ENCODE measurements around the gene HAP1. TPM values are rescaled to one million over a fixed set of nuclear protein-coding genes. Genes with fewer than 3 reads are reported as not detected.

The HAP1 gene
- total RNA-seq, 4 donors from 2014 or later, result 0.34 to 0.94 (median 0.53) TPM

DNA sequence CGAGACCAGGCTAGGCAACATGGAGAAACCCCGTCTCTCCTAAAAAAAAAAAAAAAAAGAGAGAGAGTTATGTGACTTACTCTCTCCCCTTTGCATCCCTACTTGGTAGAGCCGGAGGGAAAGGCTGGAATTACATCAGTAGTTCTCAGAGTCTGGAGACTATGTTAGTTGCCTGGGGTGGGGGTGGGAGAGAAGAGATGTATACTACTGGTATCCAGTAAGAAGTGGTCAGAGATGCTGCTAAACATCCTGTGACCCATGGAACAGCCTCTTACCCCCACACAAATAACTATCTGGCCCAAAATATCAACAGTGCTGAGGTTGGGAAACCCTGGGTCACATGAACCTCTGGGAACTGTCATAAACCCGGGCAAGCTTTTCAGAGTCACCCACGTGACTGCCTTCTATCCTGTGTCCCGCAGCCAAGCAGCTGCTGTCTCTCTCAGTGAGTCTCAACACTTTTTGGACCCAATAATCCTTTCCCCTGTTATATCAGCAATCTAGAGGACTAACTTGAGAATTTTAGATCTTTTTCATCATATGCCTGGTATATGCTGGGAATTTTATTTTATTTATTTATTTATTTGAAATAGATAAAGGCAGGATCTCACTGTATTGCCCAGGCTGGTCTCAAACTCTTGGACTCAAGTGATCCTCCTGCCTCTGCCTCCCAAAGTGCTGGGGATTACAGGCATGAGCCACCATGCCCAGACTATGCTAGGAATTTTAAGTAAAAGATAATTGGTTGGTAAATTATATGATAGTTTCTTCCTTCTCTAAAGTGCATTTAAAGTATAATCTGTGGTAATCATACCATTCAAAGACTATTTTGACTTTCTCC, 37.1 kb downstream of the HAP1 start:
- intact Hi-C loops (cut with DNase I), result no loop called here
- DNase-seq, result no peak
- no peak overlapping the region for H3K4me3 ChIP-seq
- peaks cover 6 to 31% (median 11%) of the 10 kb centered on the region in 3 donors for H3K4me1 ChIP-seq
- 34 to 35% methylated on average over 6 of the region's 6 CpGs for WGBS, 2 donors
- no peaks in the 10 kb centered on the region for H3K9me3 ChIP-seq
- TF ChIP-seq POLR2A (IDR thresholded peaks at IDR 0.05), result no peak
- TF ChIP-seq, protein P1, sequence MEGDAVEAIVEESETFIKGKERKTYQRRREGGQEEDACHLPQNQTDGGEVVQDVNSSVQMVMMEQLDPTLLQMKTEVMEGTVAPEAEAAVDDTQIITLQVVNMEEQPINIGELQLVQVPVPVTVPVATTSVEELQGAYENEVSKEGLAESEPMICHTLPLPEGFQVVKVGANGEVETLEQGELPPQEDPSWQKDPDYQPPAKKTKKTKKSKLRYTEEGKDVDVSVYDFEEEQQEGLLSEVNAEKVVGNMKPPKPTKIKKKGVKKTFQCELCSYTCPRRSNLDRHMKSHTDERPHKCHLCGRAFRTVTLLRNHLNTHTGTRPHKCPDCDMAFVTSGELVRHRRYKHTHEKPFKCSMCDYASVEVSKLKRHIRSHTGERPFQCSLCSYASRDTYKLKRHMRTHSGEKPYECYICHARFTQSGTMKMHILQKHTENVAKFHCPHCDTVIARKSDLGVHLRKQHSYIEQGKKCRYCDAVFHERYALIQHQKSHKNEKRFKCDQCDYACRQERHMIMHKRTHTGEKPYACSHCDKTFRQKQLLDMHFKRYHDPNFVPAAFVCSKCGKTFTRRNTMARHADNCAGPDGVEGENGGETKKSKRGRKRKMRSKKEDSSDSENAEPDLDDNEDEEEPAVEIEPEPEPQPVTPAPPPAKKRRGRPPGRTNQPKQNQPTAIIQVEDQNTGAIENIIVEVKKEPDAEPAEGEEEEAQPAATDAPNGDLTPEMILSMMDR (IDR thresholded peaks at IDR 0.05), result no peak
- no peaks in the 10 kb centered on the region for H3K27me3 ChIP-seq
- peak overlapping the region in 3 of 4 donors; percentile 55 to 66 (median 65) for H3K27ac ChIP-seq
- H3K36me3 ChIP-seq, result peaks cover 7 to 34% (median 25%) of the 10 kb centered on the region in 3 donors

DNA sequence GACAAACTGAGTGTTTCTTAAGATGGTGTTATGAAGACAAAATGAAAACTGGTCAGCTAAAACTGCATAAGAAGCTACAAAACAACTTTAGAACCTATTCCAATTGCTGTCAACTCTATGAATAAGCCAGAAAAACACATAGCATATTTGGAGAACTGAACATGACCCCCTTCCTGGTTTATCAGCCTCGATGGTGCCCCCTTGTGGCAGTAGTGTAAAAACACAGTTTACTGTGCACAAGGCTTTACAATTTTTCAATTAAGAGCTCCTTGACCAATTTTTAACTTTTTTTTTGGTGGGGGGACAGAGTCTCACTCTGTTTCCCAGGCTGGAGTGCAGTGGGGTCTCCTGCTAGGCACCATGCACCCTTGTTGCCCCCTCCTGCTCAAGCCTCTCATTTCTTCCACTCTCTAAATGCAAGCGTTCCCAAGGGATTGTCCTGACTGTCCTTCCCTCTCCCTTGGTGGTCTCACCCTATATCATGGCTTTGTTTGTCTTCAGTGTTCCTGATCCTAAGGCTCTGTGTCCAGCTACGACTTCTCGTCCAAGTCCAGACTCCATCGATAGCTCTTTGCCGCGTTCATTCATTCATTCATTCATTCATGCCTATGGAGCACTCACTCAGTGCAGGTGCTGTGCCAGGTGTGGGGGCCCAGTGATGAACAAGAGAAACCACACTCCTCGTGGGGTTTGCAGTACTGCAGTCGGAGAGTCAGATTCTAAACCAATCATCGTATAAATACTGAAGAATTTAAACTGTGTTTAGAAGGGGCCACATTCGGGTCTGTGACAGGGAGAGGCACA, 38.3 kb downstream of the HAP1 start:
- Histone ChIP-seq H3K27me3 (no peaks in the 10 kb centered on the region), H3K36me3 (peaks cover 17 to 46% (median 37%) of the 10 kb centered on the region in 3 donors), H3K9me3 (no peaks in the 10 kb centered on the region), H3K27ac (peak overlapping the region in 3 of 4 donors; percentile 7 to 66 (median 55)), H3K4me3 (no peak overlapping the region), H3K4me1 (peaks cover 12 to 43% (median 16%) of the 10 kb centered on the region in 3 donors)
- no peak for DNase-seq
- 42 to 62% methylated on average over 11 of the region's 11 CpGs for WGBS, 2 donors
- intact Hi-C loops (cut with DNase I), result no loop called here
- TF ChIP-seq POLR2A (IDR thresholded peaks at IDR 0.05), result no peak
- TF ChIP-seq, protein P1 (IDR thresholded peaks at IDR 0.05), result peak; percentile 66 to 86 (median 81)

DNA sequence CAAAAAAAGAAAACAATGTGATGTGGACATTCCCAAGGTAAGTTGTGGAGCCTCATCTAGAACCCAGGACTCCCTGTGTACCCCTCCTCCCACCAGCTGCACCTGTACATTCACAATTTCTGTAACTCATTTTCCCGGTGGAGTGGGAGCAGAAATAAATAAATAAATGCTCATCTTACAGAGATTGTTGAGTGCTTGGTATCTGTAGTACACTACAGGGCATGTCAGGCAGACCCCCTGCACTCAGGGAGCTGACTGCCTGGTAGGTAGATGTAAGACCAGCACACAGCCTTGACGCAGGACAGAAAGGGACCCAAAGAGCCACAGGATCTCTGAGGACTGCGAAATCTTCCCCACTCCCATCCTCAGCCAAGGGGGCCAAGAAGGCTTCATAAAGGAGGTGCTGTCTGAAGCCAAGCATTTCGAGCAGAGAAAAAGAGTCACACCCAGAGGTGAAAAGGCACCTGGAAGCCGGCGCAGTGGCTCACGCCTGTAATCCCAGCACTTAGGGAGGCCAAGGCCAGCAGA, 39.2 kb downstream of the HAP1 start:
- Histone ChIP-seq H3K36me3 (peaks cover 25 to 56% (median 46%) of the 10 kb centered on the region in 3 donors), H3K4me1 (peaks cover 20 to 52% (median 26%) of the 10 kb centered on the region in 3 donors), H3K27ac (peak overlapping the region in 2 of 4 donors; percentile 51 to 66), H3K9me3 (no peaks in the 10 kb centered on the region), H3K27me3 (no peaks in the 10 kb centered on the region), H3K4me3 (no peak overlapping the region)
- no peak for DNase-seq
- TF ChIP-seq, protein P1 (IDR thresholded peaks at IDR 0.05), result no peak
- no peak for TF ChIP-seq POLR2A (IDR thresholded peaks at IDR 0.05)
- 73 to 77% methylated on average over 3 to 6 of the region's 7 CpGs for WGBS, 2 donors
- intact Hi-C loops (cut with DNase I), result no loop called here

DNA sequence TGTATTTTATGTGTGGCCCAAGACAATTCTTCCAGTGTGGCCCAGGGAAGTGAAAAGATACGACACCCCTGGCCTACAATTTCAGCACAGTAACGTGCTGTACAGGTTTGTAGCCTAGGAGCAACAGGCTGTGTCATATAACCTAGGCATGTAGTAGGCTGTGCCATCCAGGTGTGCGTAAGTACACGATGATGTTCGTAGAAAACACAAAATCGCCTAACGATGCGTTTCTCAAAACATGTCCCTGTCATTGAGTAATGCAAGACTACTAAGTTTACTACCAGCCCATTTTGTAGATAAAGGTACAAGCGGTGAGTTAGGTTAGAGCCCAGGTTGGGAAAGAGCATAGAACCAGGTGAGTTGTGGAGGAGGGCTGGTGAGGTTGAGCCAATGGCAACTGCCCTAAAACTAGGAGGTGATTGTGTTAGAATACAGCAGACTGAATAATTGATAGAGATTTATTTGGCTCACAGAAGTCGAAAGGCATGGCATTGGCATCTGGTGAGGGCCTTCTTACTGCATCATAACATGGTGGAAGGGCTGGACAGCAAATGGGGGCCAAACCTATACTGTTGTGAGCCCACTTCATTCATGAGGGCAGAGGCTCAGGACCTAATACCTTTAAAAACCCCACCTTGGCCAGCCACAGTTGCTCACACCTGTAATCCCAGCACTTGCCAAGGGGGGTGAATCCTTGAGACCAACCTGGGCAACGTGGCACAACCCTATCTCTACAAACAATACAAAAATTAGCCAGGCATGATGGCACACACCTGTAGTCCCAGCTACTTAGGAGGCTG, 41.5 kb downstream of the HAP1 start:
- Histone ChIP-seq H3K4me3 (no peak overlapping the region), H3K27me3 (no peaks in the 10 kb centered on the region), H3K27ac (peak overlapping the region in 2 of 4 donors; percentile 1 to 25), H3K4me1 (peaks cover 20 to 62% (median 29%) of the 10 kb centered on the region in 3 donors), H3K36me3 (peaks cover 33 to 64% (median 54%) of the 10 kb centered on the region in 3 donors), H3K9me3 (no peaks in the 10 kb centered on the region)
- intact Hi-C loops (cut with DNase I), result no loop called here
- WGBS, 2 donors, result 80 to 84% methylated on average over 11 of the region's 11 CpGs
- TF ChIP-seq, protein P1 (IDR thresholded peaks at IDR 0.05), result no peak
- no peak for TF ChIP-seq POLR2A (IDR thresholded peaks at IDR 0.05)
- DNase-seq, result no peak

All from esophagus squamous epithelium (tissue), 5 donors.